ENCODE results near the gene HPCA.

HPCA gene

GRCh38 chr1:32873484-32873883 is 12.8 kb upstream of the HPCA start:
- peaks cover 27% of the 10 kb centered on the region for H3K4me1 ChIP-seq (ENCODE audit: insufficient read depth, low read length)
- 94% methylated on average over 4 of the region's 5 CpGs for WGBS

GRCh38 chr1:32874860-32875752 is 11.2 kb upstream of the HPCA start:
- no peak overlapping the region for H3K9ac ChIP-seq (ENCODE audit: low read depth, low read length)
- H3K4me1 ChIP-seq (ENCODE audit: insufficient read depth, low read length): peaks cover 25% of the 10 kb centered on the region
- no peaks in the 10 kb centered on the region for H3K36me3 ChIP-seq (ENCODE audit: insufficient read depth, low read length)
- H3K27ac ChIP-seq (ENCODE audit: low read depth, low read length): no peak overlapping the region
- H3K27me3 ChIP-seq (ENCODE audit: insufficient read depth, low read length): peaks cover 19% of the 10 kb centered on the region
- H3K9me3 ChIP-seq (ENCODE audit: insufficient read depth, low read depth, low read length): no peaks in the 10 kb centered on the region
- no peak overlapping the region for H3K4me3 ChIP-seq (ENCODE audit: low read length)
- WGBS: 81% methylated on average over 5 of the region's 5 CpGs

More at GRCh38 chr1:32873484-32873883, 12.8 kb upstream of the HPCA start:
- Histone ChIP-seq H3K4me3 (ENCODE audit: low read length) (no peak overlapping the region), H3K27ac (ENCODE audit: low read depth, low read length) (no peak overlapping the region), H3K36me3 (ENCODE audit: insufficient read depth, low read length) (no peaks in the 10 kb centered on the region), H3K27me3 (ENCODE audit: insufficient read depth, low read length) (peaks cover 32% of the 10 kb centered on the region), H3K9me3 (ENCODE audit: insufficient read depth, low read depth, low read length) (no peaks in the 10 kb centered on the region), H3K9ac (ENCODE audit: low read depth, low read length) (no peak overlapping the region)

GRCh38 chr1:32876341-32877210 is 9.7 kb upstream of the HPCA start:
- peaks cover 7% of the 10 kb centered on the region for H3K27me3 ChIP-seq (ENCODE audit: insufficient read depth, low read length)
- no peaks in the 10 kb centered on the region for H3K36me3 ChIP-seq (ENCODE audit: insufficient read depth, low read length)
- no peak overlapping the region for H3K4me3 ChIP-seq (ENCODE audit: low read length)
- H3K4me1 ChIP-seq (ENCODE audit: insufficient read depth, low read length): peaks cover 18% of the 10 kb centered on the region
- H3K9ac ChIP-seq (ENCODE audit: low read depth, low read length): no peak overlapping the region
- H3K9me3 ChIP-seq (ENCODE audit: insufficient read depth, low read depth, low read length): no peaks in the 10 kb centered on the region
- no peak overlapping the region for H3K27ac ChIP-seq (ENCODE audit: low read depth, low read length)
- 63% methylated on average over 16 of the region's 16 CpGs for WGBS

GRCh38 chr1:32877211-32878110 is 8.8 kb upstream of the HPCA start:
- Histone ChIP-seq H3K4me3 (ENCODE audit: low read length) (no peak overlapping the region), H3K9ac (ENCODE audit: low read depth, low read length) (no peak overlapping the region), H3K36me3 (ENCODE audit: insufficient read depth, low read length) (no peaks in the 10 kb centered on the region), H3K27me3 (ENCODE audit: insufficient read depth, low read length) (no peaks in the 10 kb centered on the region), H3K4me1 (ENCODE audit: insufficient read depth, low read length) (peaks cover 17% of the 10 kb centered on the region), H3K27ac (ENCODE audit: low read depth, low read length) (no peak overlapping the region), H3K9me3 (ENCODE audit: insufficient read depth, low read depth, low read length) (no peaks in the 10 kb centered on the region)
- WGBS: 92% methylated on average over 13 of the region's 13 CpGs

GRCh38 chr1:32878183-32878582 is 8.1 kb upstream of the HPCA start:
- H3K27me3 ChIP-seq (ENCODE audit: insufficient read depth, low read length): no peaks in the 10 kb centered on the region
- no peak overlapping the region for H3K27ac ChIP-seq (ENCODE audit: low read depth, low read length)
- no peak overlapping the region for H3K4me3 ChIP-seq (ENCODE audit: low read length)
- H3K9me3 ChIP-seq (ENCODE audit: insufficient read depth, low read depth, low read length): no peaks in the 10 kb centered on the region
- peaks cover 18% of the 10 kb centered on the region for H3K4me1 ChIP-seq (ENCODE audit: insufficient read depth, low read length)
- no peak overlapping the region for H3K9ac ChIP-seq (ENCODE audit: low read depth, low read length)
- WGBS: 76% methylated on average over 6 of the region's 6 CpGs
- no peaks in the 10 kb centered on the region for H3K36me3 ChIP-seq (ENCODE audit: insufficient read depth, low read length)

- 76% methylated on average over 5 of the region's 5 CpGs for WGBS
- no peaks in the 10 kb centered on the region; the same call in 1 of the 2 replicates for H3K27me3 ChIP-seq (ENCODE audit: insufficient read depth, low read length)
These were observed 7.7 kb upstream of the HPCA start for GRCh38 chr1:32878637-32879041.

GRCh38 chr1:32881291-32881690 is 5.0 kb upstream of the HPCA start:
- 89% methylated on average over 5 of the region's 5 CpGs for WGBS
- H3K27me3 ChIP-seq (ENCODE audit: insufficient read depth, low read length): peaks cover 23% of the 10 kb centered on the region
- H3K9me3 ChIP-seq (ENCODE audit: insufficient read depth, low read depth, low read length): no peaks in the 10 kb centered on the region
- no peak overlapping the region for H3K4me3 ChIP-seq (ENCODE audit: low read length)
- no peak overlapping the region for H3K27ac ChIP-seq (ENCODE audit: low read depth, low read length)
- peaks cover 10% of the 10 kb centered on the region for H3K4me1 ChIP-seq (ENCODE audit: insufficient read depth, low read length)
- no peaks in the 10 kb centered on the region for H3K36me3 ChIP-seq (ENCODE audit: insufficient read depth, low read length)
- H3K9ac ChIP-seq (ENCODE audit: low read depth, low read length): no peak overlapping the region

More at GRCh38 chr1:32878637-32879041, 7.7 kb upstream of the HPCA start:
- no peak overlapping the region for H3K9ac ChIP-seq (ENCODE audit: low read depth, low read length)
- no peaks in the 10 kb centered on the region for H3K36me3 ChIP-seq (ENCODE audit: insufficient read depth, low read length)
- no peaks in the 10 kb centered on the region for H3K9me3 ChIP-seq (ENCODE audit: insufficient read depth, low read depth, low read length)
- H3K27ac ChIP-seq (ENCODE audit: low read depth, low read length): no peak overlapping the region
- H3K4me1 ChIP-seq (ENCODE audit: insufficient read depth, low read length): peaks cover 18% of the 10 kb centered on the region
- H3K4me3 ChIP-seq (ENCODE audit: low read length): no peak overlapping the region

- peaks cover 7% of the 10 kb centered on the region; the same call in 1 of the 2 replicates for H3K4me1 ChIP-seq (ENCODE audit: insufficient read depth, low read length)
- H3K27me3 ChIP-seq (ENCODE audit: insufficient read depth, low read length): peaks cover 30% of the 10 kb centered on the region
- no peak overlapping the region for H3K4me3 ChIP-seq (ENCODE audit: low read length)
- H3K27ac ChIP-seq (ENCODE audit: low read depth, low read length): no peak overlapping the region
- WGBS: 62% methylated on average over 20 of the region's 22 CpGs
- no peaks in the 10 kb centered on the region for H3K9me3 ChIP-seq (ENCODE audit: insufficient read depth, low read depth, low read length)
- H3K9ac ChIP-seq (ENCODE audit: low read depth, low read length): no peak overlapping the region
- H3K36me3 ChIP-seq (ENCODE audit: insufficient read depth, low read length): no peaks in the 10 kb centered on the region
These were observed 4.1 kb upstream of the HPCA start for GRCh38 chr1:32881871-32882850.

GRCh38 chr1:32883338-32884031 is 2.8 kb upstream of the HPCA start:
- 87% methylated on average over 7 of the region's 7 CpGs for WGBS
- Histone ChIP-seq H3K36me3 (ENCODE audit: insufficient read depth, low read length) (no peaks in the 10 kb centered on the region), H3K4me3 (ENCODE audit: low read length) (no peak overlapping the region), H3K27me3 (ENCODE audit: insufficient read depth, low read length) (peaks cover 36% of the 10 kb centered on the region), H3K4me1 (ENCODE audit: insufficient read depth, low read length) (peaks cover 5% of the 10 kb centered on the region; the same call in 1 of the 2 replicates), H3K9me3 (ENCODE audit: insufficient read depth, low read depth, low read length) (no peaks in the 10 kb centered on the region), H3K9ac (ENCODE audit: low read depth, low read length) (no peak overlapping the region), H3K27ac (ENCODE audit: low read depth, low read length) (no peak overlapping the region)
